ENCODE results near the gene IDUA.
"Not testable (repeated sequence)": the region's sequence is repeated elsewhere in the genome, so short reads cannot be mapped to it uniquely, and the experiment has no call there.

Gene IDUA

GRCh38 chr4:987624-988513 is 1.0 kb downstream of the IDUA start:
- no peak for DNase-seq

- DNase-seq, result peak in 1 of 5 experiments; percentile 5
These were observed 2.2 kb downstream of the IDUA start for GRCh38 chr4:988726-989721.

- DNase-seq, result peak in 1 of 5 experiments; percentile 7
These were observed 3.1 kb downstream of the IDUA start for GRCh38 chr4:989722-990471.

GRCh38 chr4:990746-991367 is 4.0 kb downstream of the IDUA start:
- DNase-seq, result no peak

GRCh38 chr4:991451-992296 is 4.8 kb downstream of the IDUA start:
- no peak for DNase-seq

GRCh38 chr4:992297-993110 is 5.7 kb downstream of the IDUA start:
- DNase-seq, result no peak

- DNase-seq, result peak in 1 of 5 experiments; percentile 8
These were observed 6.5 kb downstream of the IDUA start, which contains the start of gene SLC26A1 for GRCh38 chr4:993111-994029. TSS of gene SLC26A1 (minus strand) at chr4:993404. CDS start at chr4:991703, 1,701 bp downstream.

GRCh38 chr4:995311-996026 is 8.6 kb downstream of the IDUA start:
- DNase-seq, result no peak

- DNase-seq, result no peak
These were observed 9.5 kb downstream of the IDUA start for GRCh38 chr4:996030-996996.

GRCh38 chr4:996997-997374 is 10.1 kb downstream of the IDUA start:
- no peak for DNase-seq

- no peak for DNase-seq
These were observed 10.7 kb downstream of the IDUA start for GRCh38 chr4:997375-998071.

GRCh38 chr4:998096-998691 is 11.3 kb downstream of the IDUA start:
- DNase-seq, result no peak

- not testable (repeated sequence) for DNase-seq
These were observed 12.5 kb downstream of the IDUA start for GRCh38 chr4:999240-999863.

GRCh38 chr4:999882-1000425 is 13.1 kb downstream of the IDUA start:
- DNase-seq, result no peak

- DNase-seq, result no peak
These were observed 13.9 kb downstream of the IDUA start for GRCh38 chr4:1000686-1001260.
